Inflammatory macrophage treated with lipopolysaccharide for 4 hours (primary cell): ENCODE data around the gene FAM181B.
A peak's percentile ranks its signal among the peaks of the same experiment; 100 is the strongest.

ENCODE experiments used
- DNase-seq: peaks from one replicate; pipeline ENCODE4 v3.0.0-alpha.2; 2020

Gene FAM181B

DNA sequence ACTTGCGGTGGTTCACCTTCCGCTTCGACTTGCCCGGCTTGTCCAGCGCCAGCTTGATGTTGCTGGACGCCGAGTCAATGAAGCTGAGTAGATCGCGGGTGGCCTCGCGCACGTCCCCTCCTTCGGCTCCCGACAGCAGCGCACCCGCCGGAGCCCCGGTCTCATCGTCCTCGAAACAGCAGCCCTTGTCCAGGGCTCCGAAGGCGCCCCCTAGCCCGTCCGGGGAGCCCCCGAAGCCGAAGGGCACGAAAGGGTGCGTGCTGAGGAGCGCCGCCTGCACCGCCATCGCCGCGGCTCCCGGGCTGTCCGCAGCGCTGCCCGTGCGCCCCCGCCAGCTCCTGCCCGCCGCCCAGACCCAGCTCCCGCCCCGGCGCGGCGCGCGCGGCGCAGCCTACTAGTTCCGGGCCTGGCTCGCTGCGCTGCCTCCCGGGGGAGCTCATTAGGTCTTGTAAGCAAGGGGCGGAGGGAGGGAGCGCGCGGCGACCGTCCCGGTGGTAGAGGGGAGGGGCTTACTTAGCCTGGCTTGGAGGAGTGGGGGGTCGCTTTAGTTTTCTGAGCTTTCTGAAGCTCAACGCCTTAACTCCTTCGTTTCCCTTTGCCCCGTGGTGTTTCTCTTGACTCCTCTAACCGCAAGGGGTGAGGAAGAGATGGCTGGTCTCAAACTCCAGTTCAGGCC, at the start of gene FAM181B:
Gene FAM181B (minus strand): TSS at position 421 of the 676 bp plus-strand sequence. CDS start 135 bp downstream, at position 286.
- peak; percentile 6 for DNase-seq

DNA sequence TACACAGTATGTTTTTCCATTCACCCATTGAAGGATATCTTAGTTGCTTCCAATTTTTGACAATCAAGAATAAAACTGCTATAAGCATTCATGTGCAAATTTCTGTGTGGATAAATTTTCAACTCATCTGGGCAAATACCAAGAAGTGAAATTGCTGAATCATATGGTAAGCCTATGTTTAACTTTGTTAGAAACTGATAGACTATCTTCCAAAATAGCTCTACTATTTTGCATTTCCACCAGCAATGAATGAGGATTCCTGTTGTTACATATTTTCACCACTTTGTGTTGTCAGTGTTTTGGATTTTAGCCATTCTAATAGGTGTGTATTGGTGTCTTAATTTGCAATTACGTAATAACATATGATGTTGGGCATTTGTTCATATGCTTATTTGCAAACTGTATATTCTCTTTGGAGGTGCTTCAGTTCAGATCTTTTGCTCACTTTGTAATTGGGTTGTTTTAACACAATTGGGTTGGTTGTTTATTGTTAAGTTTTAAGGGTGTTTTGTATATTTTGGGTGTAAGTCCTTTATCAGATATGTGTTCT, 49.2 kb upstream of the FAM181B start:
- DNase-seq = no peak

DNA sequence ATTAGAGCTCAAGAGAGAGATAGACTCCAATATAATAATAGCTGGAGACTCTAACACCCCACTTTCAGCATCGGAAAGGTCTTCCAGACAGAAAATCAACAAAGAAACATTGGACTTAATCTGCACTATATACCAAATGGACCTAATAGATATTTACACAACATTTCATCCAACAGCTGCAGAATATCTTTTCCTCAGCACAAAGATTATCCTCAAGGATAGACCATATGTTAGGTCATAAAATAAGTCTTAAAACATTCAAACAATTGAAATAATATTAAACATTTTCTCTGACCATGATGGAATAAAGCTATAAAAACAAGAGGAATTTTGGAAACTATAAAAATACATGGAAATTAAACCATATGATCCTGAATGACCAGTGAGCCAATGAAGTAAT, 45.1 kb upstream of the FAM181B start:
- DNase-seq = no peak

GRCh38 chr11:82776377-82776776, 42.7 kb upstream of the FAM181B start:
- DNase-seq = no peak

- peak; percentile 54 for DNase-seq
Observed at GRCh38 chr11:82775736-82776346, 42.2 kb upstream of the FAM181B start.

- DNase-seq = no peak
Observed at GRCh38 chr11:82775218-82775617, 41.6 kb upstream of the FAM181B start.

DNA sequence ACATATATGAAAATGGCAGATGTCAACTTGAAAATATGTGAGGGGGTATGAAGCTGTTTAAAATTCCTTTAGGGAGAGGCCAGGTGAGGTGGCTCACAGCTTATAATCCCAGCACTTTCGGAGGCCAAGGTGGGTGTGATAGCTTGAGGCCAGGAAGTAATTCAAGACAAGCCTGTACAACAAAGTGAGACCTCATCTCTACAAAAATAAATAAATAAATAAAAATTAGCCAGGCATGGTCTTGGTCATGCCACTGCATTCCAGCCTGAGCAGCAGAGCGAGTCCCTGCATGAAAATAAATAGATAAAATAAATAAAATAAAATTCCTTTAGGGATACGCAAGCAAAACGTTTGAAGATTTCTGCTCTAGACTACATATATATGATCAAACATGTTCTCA, 38.1 kb upstream of the FAM181B start:
- DNase-seq = no peak

DNA sequence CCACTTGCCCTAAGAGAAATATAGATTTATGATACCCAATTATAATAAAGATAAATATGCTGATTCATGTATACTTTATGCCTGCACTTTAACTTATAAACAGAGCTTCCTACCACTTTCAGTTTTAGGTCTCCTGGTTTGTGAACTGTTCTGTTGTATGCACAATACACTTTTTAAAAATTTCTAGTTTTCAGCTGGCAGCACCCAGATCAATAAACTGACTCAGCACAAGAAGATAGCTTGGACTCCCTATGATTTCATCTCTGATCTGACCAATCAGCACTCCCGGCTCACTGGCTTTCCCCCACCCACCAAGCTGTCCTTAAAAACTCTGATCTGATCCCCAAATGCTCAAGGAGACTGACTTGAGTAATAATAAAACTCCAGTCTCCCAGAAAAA, 33.5 kb upstream of the FAM181B start:
- no peak for DNase-seq

DNA sequence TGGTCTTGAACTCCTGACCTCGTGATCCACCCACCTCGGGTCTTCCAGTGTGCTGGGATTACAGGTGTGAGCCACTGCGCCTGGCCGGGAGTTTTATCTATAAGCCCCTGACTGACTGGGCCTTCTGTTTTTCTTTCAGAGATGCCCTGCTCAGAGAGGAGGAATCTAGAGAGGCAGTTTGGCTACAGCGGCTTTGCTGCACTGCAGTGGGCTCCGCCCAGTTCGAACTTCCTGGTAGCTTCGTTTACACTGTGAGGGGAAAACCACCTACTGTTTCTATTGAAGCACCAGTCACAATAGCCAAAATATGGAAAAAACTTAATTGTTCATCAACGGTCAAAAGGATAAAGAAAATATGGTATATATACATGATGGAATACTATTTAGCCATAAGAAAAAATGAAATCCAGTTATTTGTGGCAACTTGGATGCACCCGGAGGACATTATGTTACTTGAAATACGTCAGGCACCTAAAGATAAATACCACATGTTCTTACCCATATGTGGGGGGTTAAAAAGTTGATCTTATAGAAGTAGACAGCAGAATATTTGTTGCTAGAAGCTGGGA, 31.9 kb upstream of the FAM181B start:
- no peak for DNase-seq

GRCh38 chr11:82763167-82763566, 29.5 kb upstream of the FAM181B start:
- DNase-seq = no peak

DNA sequence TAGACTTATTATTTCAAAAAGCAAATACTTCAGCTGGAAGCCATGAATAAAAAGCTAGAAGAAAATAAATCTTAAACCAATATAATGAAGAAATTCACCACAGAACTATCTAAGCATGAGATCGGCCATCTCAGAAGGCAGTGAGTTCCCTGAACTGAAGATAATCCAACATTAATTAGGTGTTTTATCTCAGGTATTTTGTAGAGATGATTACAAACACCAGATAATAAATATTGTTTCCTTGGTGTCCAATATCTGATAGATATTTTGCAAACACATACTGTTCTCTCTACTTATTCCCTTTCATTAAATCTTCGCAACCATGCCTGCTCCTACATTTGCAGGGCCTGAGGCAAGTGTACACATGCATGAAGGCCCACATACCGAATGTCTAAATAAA, 26.0 kb upstream of the FAM181B start:
- no peak for DNase-seq

- DNase-seq = no peak
Observed at GRCh38 chr11:82757660-82758357, 24.1 kb upstream of the FAM181B start.

- DNase-seq = no peak
Observed at GRCh38 chr11:82756765-82757639, 23.3 kb upstream of the FAM181B start.

GRCh38 chr11:82754410-82754809, 20.7 kb upstream of the FAM181B start:
- DNase-seq = no peak

GRCh38 chr11:82753921-82754320, 20.3 kb upstream of the FAM181B start:
- DNase-seq = no peak

- no peak for DNase-seq
Observed at GRCh38 chr11:82752801-82753200, 19.1 kb upstream of the FAM181B start.

GRCh38 chr11:82750643-82751139, 17.0 kb upstream of the FAM181B start:
- no peak for DNase-seq

DNA sequence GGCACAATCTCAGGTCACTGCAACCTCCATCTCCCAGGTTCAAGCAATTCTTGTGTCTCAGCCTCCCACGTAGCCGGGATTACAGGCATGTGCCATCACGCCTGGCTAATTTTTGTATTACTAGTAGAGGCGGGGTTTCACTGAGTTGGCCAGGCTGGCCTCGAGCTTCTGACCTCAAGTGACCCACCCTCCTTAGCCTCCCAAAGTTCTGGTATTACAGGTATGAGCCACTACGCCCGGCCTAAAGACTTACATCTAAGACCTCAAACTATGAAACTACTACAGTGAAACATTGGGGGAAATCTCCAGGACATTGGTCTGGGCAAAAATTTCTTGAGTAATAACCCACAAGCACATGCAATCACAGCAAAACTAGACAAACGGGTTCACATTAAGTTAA, 13.8 kb upstream of the FAM181B start:
- no peak for DNase-seq

- no peak for DNase-seq
Observed at GRCh38 chr11:82738091-82738490, 4.4 kb upstream of the FAM181B start.

DNA sequence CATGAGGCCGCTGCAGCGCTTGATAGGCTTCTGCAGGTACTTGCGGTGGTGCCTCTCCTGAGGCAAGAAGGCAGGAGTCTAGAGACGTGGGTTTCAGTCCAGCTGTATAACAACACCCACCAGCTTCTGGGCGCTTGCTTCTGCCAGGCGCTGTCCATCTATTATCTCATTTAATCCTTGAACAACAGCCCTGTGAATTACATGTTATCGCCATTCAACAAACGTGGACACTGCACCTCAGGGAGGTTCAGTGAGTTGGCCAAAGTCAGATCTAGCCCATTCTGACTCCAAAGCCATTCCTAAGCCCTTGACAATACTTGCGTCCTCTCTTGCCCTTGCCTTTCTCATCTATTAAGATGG, 436 bp upstream of the FAM181B start:
- no peak for DNase-seq

GRCh38 chr11:82732734-82733443, 775 bp downstream of the FAM181B start:
- no peak for DNase-seq

DNA sequence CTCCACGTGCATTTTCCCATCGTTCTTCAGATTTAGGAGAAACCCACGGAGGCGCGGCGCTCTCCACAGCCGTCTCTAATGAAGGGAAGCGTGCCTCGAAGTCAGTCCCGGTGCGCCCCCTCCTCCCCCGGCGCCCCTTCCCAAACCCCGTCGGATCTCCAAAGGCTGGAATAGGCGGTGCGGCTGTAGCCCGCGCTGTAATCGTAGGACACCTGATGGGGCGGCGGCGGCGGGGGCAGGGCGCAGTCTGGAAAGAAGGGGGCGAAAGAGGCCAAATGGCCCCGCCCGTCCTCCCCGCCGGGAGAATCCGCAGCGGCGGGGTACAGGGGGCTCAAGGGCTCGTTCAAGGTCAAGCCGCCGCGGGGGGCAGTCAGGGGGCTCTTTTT, 1.3 kb downstream of the FAM181B start:
- DNase-seq = no peak
